GM12878 (cell line): Measurements from ENCODE around the gene ARSD. TPM values are rescaled to one million over a fixed set of nuclear protein-coding genes. Genes with fewer than 3 reads are reported as not detected.
A peak's percentile ranks its signal among the peaks of the same experiment; 100 is the strongest.

ENCODE experiments used
- ATAC-seq: fragments of 200-7000 bp; cut with Tn5 transposase; 3 replicates; pipeline ENCODE4 v1.9.1; 2020; ENCODE audit warnings: mild to moderate bottlenecking, moderate library complexity
- Bru-seq: library from RNA; stranded (reverse); fragments of 400-500 nt; gene quantifications from one replicate; lab custom pipeline; 2021; lab: Mats Ljungman, UMichigan
- BruChase-seq, 2 experiments: library from RNA; stranded (reverse); fragments of 400-500 nt; gene quantifications; one replicate each; lab custom pipeline; 2021; lab: Mats Ljungman, UMichigan
- BruUV-seq: library from RNA; stranded (reverse); fragments of 400-500 nt; replicated peaks from 2 replicates; lab custom pipeline; 2021; lab: Mats Ljungman, UMichigan
- CTCF ChIA-PET: fragments of 300-600 bp; sonication (Branson Sonifier 250); formaldehyde crosslinking; extraction: SDS; loops from one replicate; lab custom pipeline; 2021; ENCODE audit warnings: inconsistent platforms; lab: Yijun Ruan, JAX
- POLR2A ChIA-PET: fragments of 350-600 bp; formaldehyde crosslinking; extraction: SDS; loops from one replicate; lab custom pipeline; 2021; ENCODE audit warnings: inconsistent platforms; lab: Charles Lee
- RAD21 ChIA-PET: fragments of 300-600 bp; sonication (Branson Sonifier 250); formaldehyde crosslinking; loops from one replicate; lab custom pipeline; 2023; ENCODE audit warnings: antibody characterized with exemption; ENCODE audit not compliant: unreplicated experiment; lab: Charles Lee
- SMC1A ChIA-PET: fragments of 300-600 bp; sonication (Branson Sonifier 250); formaldehyde crosslinking; loops from one replicate; lab custom pipeline; 2023; ENCODE audit not compliant: unreplicated experiment, uncharacterized antibody; lab: Charles Lee
- DNase-seq: peaks from one replicate; pipeline ENCODE4 v3.0.0-alpha.2; 2011; ENCODE audit warnings: low read depth, low spot score
- FAIRE-seq: peaks from 3 replicates; lab custom pipeline; 2011; peaks lifted over from hg19 to GRCh38; lab: Jason Lieb, UNC
- H2AFZ ChIP-seq: 2 replicates; pipeline ENCODE4 v1.6.0; 2011; ENCODE audit warnings: low read depth, low read length, control low read depth; ENCODE audit not compliant: control insufficient read depth
- H3K27ac ChIP-seq: 2 replicates; pipeline ENCODE4 v1.5.1; 2011; ENCODE audit warnings: control low read depth; ENCODE audit not compliant: control insufficient read depth, insufficient read depth
- H3K27me3 ChIP-seq, 2 experiments: replicated peaks in 1 of 2; 2 replicates each; pipeline versions ENCODE4 v1.6.0 to v1.6.1; 2011; ENCODE audit warnings: low read length in 1 of 2; ENCODE audit not compliant: control insufficient read depth in 2 of 2, insufficient read depth in 2 of 2
- H3K36me3 ChIP-seq, 2 experiments: 2 replicates each; pipeline ENCODE4 v1.5.1; 2011; ENCODE audit warnings: low read length in 1 of 2; ENCODE audit not compliant: control insufficient read depth in 2 of 2, insufficient read depth in 2 of 2
- H3K4me1 ChIP-seq: 2 replicates; pipeline ENCODE4 v1.6.1; 2011; ENCODE audit warnings: mild to moderate bottlenecking, low read length, moderate library complexity, mixed read lengths; ENCODE audit not compliant: control insufficient read depth, insufficient read depth
- H3K4me2 ChIP-seq: 2 replicates; pipeline ENCODE4 v1.6.0; 2011; ENCODE audit warnings: control low read depth; ENCODE audit not compliant: control insufficient read depth, insufficient read depth
- H3K4me3 ChIP-seq: fragments of 200-600 bp; sonication (generic); 2 replicates; pipeline ENCODE4 v1.5.1; 2016
- H3K79me2 ChIP-seq: 2 replicates; pipeline ENCODE4 v1.6.0; 2011; ENCODE audit warnings: low read length; ENCODE audit not compliant: control insufficient read depth, insufficient read depth
- H3K9ac ChIP-seq: 2 replicates; pipeline ENCODE4 v1.8.0; 2011; ENCODE audit warnings: low read length, control low read depth, mixed read lengths; ENCODE audit not compliant: control insufficient read depth, insufficient read depth
- H3K9me3 ChIP-seq: replicated peaks from 3 replicates; pipeline ENCODE4 v1.5.1; 2011; ENCODE audit warnings: mild to moderate bottlenecking, low read length; ENCODE audit not compliant: control insufficient read depth, insufficient read depth
- H4K20me1 ChIP-seq: 2 replicates; pipeline ENCODE4 v1.6.0; 2011; ENCODE audit not compliant: control insufficient read depth, insufficient read depth
- CBFB ChIP-seq: IDR thresholded peaks from 2 replicates; pipeline ENCODE4 v1.6.1; 2016; ENCODE audit warnings: antibody characterized with exemption, low read depth
- FOS ChIP-seq: IDR thresholded peaks from 3 replicates; pipeline ENCODE4 v1.6.1; 2011; ENCODE audit warnings: borderline replicate concordance; ENCODE audit not compliant: insufficient read length; ENCODE audit errors: extremely low read depth
- HDAC6 ChIP-seq: fragments of 200-600 bp; sonication (generic); IDR thresholded peaks from one replicate; pipeline ENCODE4 v1.8.0; 2017; ENCODE audit warnings: antibody characterized with exemption; ENCODE audit not compliant: unreplicated experiment
- PAX5 ChIP-seq: IDR thresholded peaks from 2 replicates; pipeline ENCODE4 v1.6.1; 2011; ENCODE audit warnings: low read depth, low read length, borderline replicate concordance
- POLR2A ChIP-seq: IDR thresholded peaks from 2 replicates; pipeline ENCODE4 v1.6.1; 2011; ENCODE audit warnings: low read depth, mild to moderate bottlenecking, low read length
- RB1 ChIP-seq: fragments of 450-650 bp; formaldehyde crosslinking; IDR thresholded peaks from 2 replicates; pipeline ENCODE4 v1.6.1; 2017; ENCODE audit warnings: mild to moderate bottlenecking, borderline replicate concordance
- WGBS: methylation state at CpG from one replicate; pipeline ENCODE4 v1.1.6; 2016; ENCODE audit warnings: low lambda C conversion rate; ENCODE audit not compliant: insufficient replicate concordance, insufficient coverage; ENCODE audit errors: missing lambda C conversion rate; 5-methylcytosine and 5-hydroxymethylcytosine counted together
- in situ Hi-C: fragments of 300-500 bp; cut with MboI; formaldehyde crosslinking; loops from 9 replicates; pipeline ENCODE4 v1.14.3; 2018; ENCODE audit warnings: mixed read lengths
- intact Hi-C: fragments of 100-400 bp; cut with micrococcal nuclease; formaldehyde crosslinking; loops from one replicate; pipeline ENCODE4 v1.14.2; 2022; ENCODE audit not compliant: unreplicated experiment
- long read RNA-seq, 2 experiments: library from polyadenylated mRNA; unstranded; transcript quantifications; one replicate each; pipeline ENCODE4 v2.0.0, GENCODE V29; 2019 to 2020
- polyA minus RNA-seq, 3 experiments: library from RNA; depleted of rRNA, polyadenylated mRNA; stranded (reverse); fragments of >200 nt; gene quantifications; 2 replicates each; pipeline ENCODE4 v1.2.3, GENCODE V29; 2011
- polyA plus RNA-seq, 11 experiments: library from polyadenylated mRNA; depleted of rRNA in 4 of 11; unstranded in 6 of 11; stranded (reverse) in 5 of 11; fragments of >200 nt; fragmentation: Nextera tagmentation in 4 of 11; fragmentation: Illumina TruSeq in 1 of 11; extraction: Ambion mirVana in 4 of 11; extraction: Trizol in 1 of 11; gene quantifications; 1 replicate in 1 of 11; 2 replicates in 10 of 11; pipeline versions ENCODE4 v1.2.1 to v1.2.3, GENCODE V29; 2011 to 2016; ENCODE audit warnings: inconsistent platforms in 2 of 11, missing spikeins in 2 of 11, low read depth in 1 of 11
- total RNA-seq, 4 experiments: library from RNA; depleted of rRNA in 3 of 4; stranded (reverse); fragments of >200 nt in 3 of 4; fragmentation: Illumina TruSeq in 1 of 4; extraction: Trizol in 1 of 4; gene quantifications; 2 replicates each; pipeline versions ENCODE4 v1.2.1 to v1.2.3, GENCODE V29; 2013 to 2021
- TF ChIP-seq, protein P1 (sequence below): IDR thresholded peaks from 2 replicates; pipeline ENCODE4 v1.6.1; 2011; ENCODE audit warnings: low read depth, low read length, improper control_type of control experiment, borderline replicate concordance
- TF ChIP-seq, protein P2 (sequence below): fragments of 450-650 bp; formaldehyde crosslinking; IDR thresholded peaks from 2 replicates; pipeline ENCODE4 v1.4.0; 2020; ENCODE audit warnings: mild to moderate bottlenecking, moderate library complexity

The ARSD gene, protein sequence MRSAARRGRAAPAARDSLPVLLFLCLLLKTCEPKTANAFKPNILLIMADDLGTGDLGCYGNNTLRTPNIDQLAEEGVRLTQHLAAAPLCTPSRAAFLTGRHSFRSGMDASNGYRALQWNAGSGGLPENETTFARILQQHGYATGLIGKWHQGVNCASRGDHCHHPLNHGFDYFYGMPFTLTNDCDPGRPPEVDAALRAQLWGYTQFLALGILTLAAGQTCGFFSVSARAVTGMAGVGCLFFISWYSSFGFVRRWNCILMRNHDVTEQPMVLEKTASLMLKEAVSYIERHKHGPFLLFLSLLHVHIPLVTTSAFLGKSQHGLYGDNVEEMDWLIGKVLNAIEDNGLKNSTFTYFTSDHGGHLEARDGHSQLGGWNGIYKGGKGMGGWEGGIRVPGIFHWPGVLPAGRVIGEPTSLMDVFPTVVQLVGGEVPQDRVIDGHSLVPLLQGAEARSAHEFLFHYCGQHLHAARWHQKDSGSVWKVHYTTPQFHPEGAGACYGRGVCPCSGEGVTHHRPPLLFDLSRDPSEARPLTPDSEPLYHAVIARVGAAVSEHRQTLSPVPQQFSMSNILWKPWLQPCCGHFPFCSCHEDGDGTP
- not detected in 2 replicates for total RNA-seq (2013; cell fraction: nucleolus; rRNA removed)
- 0.22 and 1.5 TPM in 2 replicates for total RNA-seq (2014; rRNA removed)
- total RNA-seq (2014; rRNA removed; fragmentation: Illumina TruSeq; extraction: Trizol): 0.27 and 0.28 TPM in 2 replicates
- 0.56 TPM in 2 replicates for total RNA-seq (2021)
- 0.33 TPM for polyA plus RNA-seq (2011; ENCODE audit: low read depth)
- 0.05 TPM in 1 of 2 replicates, not detected in the other for polyA plus RNA-seq (2011; rRNA removed)
- polyA plus RNA-seq (2011; cell fraction: cytosol; rRNA removed): not detected in 2 replicates
- polyA plus RNA-seq (2011; cell fraction: nucleus; rRNA removed): not detected in 2 replicates
- 0.91 and 1.0 TPM in 2 replicates for polyA plus RNA-seq (2012)
- polyA plus RNA-seq (2014; fragmentation: Illumina TruSeq; extraction: Trizol): 0.17 and 0.21 TPM in 2 replicates
- under 1 TPM; 0.05 to 0.35 TPM for polyA plus RNA-seq (2014; fragmentation: Nextera tagmentation; extraction: Ambion mirVana)
- 0.28 and 1.1 TPM in 2 replicates for polyA plus RNA-seq (2014; rRNA removed)
- polyA plus RNA-seq (2016; fragmentation: Nextera tagmentation; extraction: Ambion mirVana): under 1 TPM; 0.51 to 0.64 TPM
- not detected in 2 replicates for polyA minus RNA-seq (2011; rRNA and poly(A)+ RNA removed)
- not detected in 2 replicates for polyA minus RNA-seq (2011; cell fraction: cytosol; rRNA and poly(A)+ RNA removed)
- polyA minus RNA-seq (2011; cell fraction: nucleus; rRNA and poly(A)+ RNA removed): not detected in 2 replicates
- percentile 9 among the genes with signal in this experiment for Bru-seq, nascent RNA
- BruChase-seq, experiment 1, labeled RNA remaining after a 6-hour chase: not detected
- BruChase-seq, experiment 2, labeled RNA remaining after a 2-hour chase: percentile 9 among the genes with signal in this experiment
- long read RNA-seq, experiment 1: 0 reads
- long read RNA-seq, experiment 2: 0 reads

DNA sequence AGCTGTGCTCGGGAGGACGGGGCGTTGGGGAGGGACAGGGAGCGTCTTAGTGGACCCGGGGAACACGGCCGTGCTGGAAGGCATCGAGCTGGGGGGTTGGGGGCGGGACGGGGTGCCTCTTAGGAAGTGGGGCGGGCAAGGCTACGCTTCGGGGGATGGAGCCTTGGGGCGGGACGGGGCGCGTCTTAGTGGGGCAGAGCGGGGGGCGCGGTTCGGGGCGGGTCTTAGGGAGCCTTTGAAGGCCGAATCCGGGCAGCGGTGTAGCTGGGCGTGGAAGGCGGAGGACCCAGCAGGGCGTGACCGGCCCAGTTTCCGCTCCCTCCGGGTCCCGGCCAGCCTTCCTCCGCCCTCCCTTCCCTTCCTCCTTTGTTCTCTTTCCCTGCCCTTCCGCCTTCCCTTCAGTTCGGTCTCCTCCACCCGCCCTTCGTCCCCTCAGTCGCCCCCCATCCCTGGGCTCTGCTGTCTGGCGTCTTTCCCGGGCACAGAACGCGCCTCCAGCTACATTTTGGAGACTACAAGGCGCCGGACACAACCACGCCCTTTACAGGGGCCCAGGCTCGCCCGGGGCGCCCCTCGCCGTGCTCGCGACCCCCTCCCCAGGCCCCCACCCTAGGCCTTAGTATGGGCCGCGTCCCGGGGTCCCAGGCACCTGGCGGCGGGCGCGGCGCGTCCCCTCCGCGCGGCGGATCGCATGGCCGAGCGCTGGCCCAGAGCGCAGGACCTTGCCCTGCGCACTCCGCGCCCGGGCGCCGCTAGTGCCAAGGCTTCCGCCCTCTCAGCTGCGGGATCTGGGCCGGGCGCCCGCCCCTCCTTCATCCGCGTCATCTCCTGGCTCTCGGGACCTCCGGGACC lies at the start of gene ARSD:
TSS of gene ARSD (minus strand) at position 757 of the 852 bp plus-strand sequence. CDS start at position 693, 64 bp downstream.
- Histone ChIP-seq H3K36me3 (no peaks in the 10 kb centered on the region), H4K20me1 (no peaks in the 10 kb centered on the region), H3K27ac (no peak within 1 kb of the TSS), H3K4me2 (peak within 1 kb of the TSS; percentile 30; the same call in 1 of the 2 replicates), H3K27me3 (no peaks in the 10 kb centered on the region), H2AFZ (peak within 1 kb of the TSS; percentile 28), H3K4me3 (0 out of 2 replicates have a peak within 1 kb of the TSS, but pooled peaks have one; percentile 22), H3K79me2 (no peaks in the 10 kb centered on the region), H3K9me3 (no peaks in the 10 kb centered on the region; the same call in 2 of the 3 replicates), H3K4me1 (no peaks in the 10 kb centered on the region), H3K9ac (no peak within 1 kb of the TSS)
- intact Hi-C loops: no loop called here
- ChIA-PET CTCF (no interaction called here), SMC1A (no interaction called here), POLR2A (no interaction called here), RAD21 (no interaction called here)
- WGBS: 2% methylated on average over 42 of the region's 84 CpGs
- TF ChIP-seq, protein P1, sequence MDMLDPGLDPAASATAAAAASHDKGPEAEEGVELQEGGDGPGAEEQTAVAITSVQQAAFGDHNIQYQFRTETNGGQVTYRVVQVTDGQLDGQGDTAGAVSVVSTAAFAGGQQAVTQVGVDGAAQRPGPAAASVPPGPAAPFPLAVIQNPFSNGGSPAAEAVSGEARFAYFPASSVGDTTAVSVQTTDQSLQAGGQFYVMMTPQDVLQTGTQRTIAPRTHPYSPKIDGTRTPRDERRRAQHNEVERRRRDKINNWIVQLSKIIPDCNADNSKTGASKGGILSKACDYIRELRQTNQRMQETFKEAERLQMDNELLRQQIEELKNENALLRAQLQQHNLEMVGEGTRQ: no peak
- TF ChIP-seq, protein P2, sequence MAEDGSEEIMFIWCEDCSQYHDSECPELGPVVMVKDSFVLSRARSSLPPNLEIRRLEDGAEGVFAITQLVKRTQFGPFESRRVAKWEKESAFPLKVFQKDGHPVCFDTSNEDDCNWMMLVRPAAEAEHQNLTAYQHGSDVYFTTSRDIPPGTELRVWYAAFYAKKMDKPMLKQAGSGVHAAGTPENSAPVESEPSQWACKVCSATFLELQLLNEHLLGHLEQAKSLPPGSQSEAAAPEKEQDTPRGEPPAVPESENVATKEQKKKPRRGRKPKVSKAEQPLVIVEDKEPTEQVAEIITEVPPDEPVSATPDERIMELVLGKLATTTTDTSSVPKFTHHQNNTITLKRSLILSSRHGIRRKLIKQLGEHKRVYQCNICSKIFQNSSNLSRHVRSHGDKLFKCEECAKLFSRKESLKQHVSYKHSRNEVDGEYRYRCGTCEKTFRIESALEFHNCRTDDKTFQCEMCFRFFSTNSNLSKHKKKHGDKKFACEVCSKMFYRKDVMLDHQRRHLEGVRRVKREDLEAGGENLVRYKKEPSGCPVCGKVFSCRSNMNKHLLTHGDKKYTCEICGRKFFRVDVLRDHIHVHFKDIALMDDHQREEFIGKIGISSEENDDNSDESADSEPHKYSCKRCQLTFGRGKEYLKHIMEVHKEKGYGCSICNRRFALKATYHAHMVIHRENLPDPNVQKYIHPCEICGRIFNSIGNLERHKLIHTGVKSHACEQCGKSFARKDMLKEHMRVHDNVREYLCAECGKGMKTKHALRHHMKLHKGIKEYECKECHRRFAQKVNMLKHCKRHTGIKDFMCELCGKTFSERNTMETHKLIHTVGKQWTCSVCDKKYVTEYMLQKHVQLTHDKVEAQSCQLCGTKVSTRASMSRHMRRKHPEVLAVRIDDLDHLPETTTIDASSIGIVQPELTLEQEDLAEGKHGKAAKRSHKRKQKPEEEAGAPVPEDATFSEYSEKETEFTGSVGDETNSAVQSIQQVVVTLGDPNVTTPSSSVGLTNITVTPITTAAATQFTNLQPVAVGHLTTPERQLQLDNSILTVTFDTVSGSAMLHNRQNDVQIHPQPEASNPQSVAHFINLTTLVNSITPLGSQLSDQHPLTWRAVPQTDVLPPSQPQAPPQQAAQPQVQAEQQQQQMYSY (CRISPR knock-in tag): no peak
- no peak for TF ChIP-seq FOS
- TF ChIP-seq HDAC6: peak; percentile 54
- no peak for TF ChIP-seq CBFB
- TF ChIP-seq RB1: no peak
- peak; percentile 91; the same call in 1 of the 2 replicates for TF ChIP-seq PAX5
- peak; percentile 72 for TF ChIP-seq POLR2A
- no peak for ATAC-seq
- no TSS peak for BruUV-seq
- DNase-seq: no peak
- FAIRE-seq: no peak
- in situ Hi-C loops: no loop called here
